ENCODE data around the gene PCSK7. TPM values are rescaled to one million over a fixed set of nuclear protein-coding genes. Genes with fewer than 3 reads are reported as not detected.

The PCSK7 gene
- total RNA-seq, 2 donors from 2014 or later: 25.3 to 32.8 TPM

- TF ChIP-seq CTCF (IDR thresholded peaks at IDR 0.05): no peak
- H3K9me3 ChIP-seq: no peaks in the 10 kb centered on the region
- no peak overlapping the region for H3K4me3 ChIP-seq
- no peaks in the 10 kb centered on the region for H3K27me3 ChIP-seq
- H3K27ac ChIP-seq: peak overlapping the region; percentile 84 to 95
- H3K4me1 ChIP-seq: peaks cover 0 to 68% of the 10 kb centered on the region in 2 donors
- no peak for DNase-seq (ENCODE audit: low spot score)
- H3K36me3 ChIP-seq: peaks cover 39% of the 10 kb centered on the region
Observed at GRCh38 chr11:117219995-117220394, 11.9 kb downstream of the PCSK7 start.

GRCh38 chr11:117219455-117219854 lies 12.4 kb downstream of the PCSK7 start:
- Histone ChIP-seq H3K27ac (peak overlapping the region; percentile 84 to 95), H3K36me3 (peaks cover 42% of the 10 kb centered on the region), H3K4me1 (peaks cover 0 to 68% of the 10 kb centered on the region in 2 donors), H3K4me3 (no peak overlapping the region), H3K9me3 (no peaks in the 10 kb centered on the region), H3K27me3 (no peaks in the 10 kb centered on the region)
- TF ChIP-seq CTCF (IDR thresholded peaks at IDR 0.05): no peak
- DNase-seq (ENCODE audit: low spot score): no peak

GRCh38 chr11:117219001-117219400 lies 12.9 kb downstream of the PCSK7 start:
- no peaks in the 10 kb centered on the region for H3K9me3 ChIP-seq
- no peaks in the 10 kb centered on the region for H3K27me3 ChIP-seq
- DNase-seq (ENCODE audit: low spot score): no peak
- H3K27ac ChIP-seq: peak overlapping the region; percentile 84 to 95
- peaks cover 42% of the 10 kb centered on the region for H3K36me3 ChIP-seq
- no peak overlapping the region for H3K4me3 ChIP-seq
- no peak for TF ChIP-seq CTCF (IDR thresholded peaks at IDR 0.05)
- H3K4me1 ChIP-seq: peaks cover 0 to 68% of the 10 kb centered on the region in 2 donors

GRCh38 chr11:117218133-117218915 lies 13.5 kb downstream of the PCSK7 start:
- Histone ChIP-seq H3K36me3 (peaks cover 37% of the 10 kb centered on the region), H3K9me3 (no peaks in the 10 kb centered on the region), H3K27ac (peak overlapping the region; percentile 84 to 95), H3K4me1 (peaks cover 0 to 68% of the 10 kb centered on the region in 2 donors), H3K27me3 (no peaks in the 10 kb centered on the region), H3K4me3 (no peak overlapping the region)
- DNase-seq (ENCODE audit: low spot score): no peak
- no peak for TF ChIP-seq CTCF (IDR thresholded peaks at IDR 0.05)

- Histone ChIP-seq H3K27me3 (no peaks in the 10 kb centered on the region), H3K27ac (peak overlapping the region; percentile 84 to 95), H3K9me3 (no peaks in the 10 kb centered on the region), H3K36me3 (peaks cover 30% of the 10 kb centered on the region), H3K4me3 (no peak overlapping the region), H3K4me1 (peaks cover 0 to 62% of the 10 kb centered on the region in 2 donors)
- DNase-seq (ENCODE audit: low spot score): no peak
- no peak for TF ChIP-seq CTCF (IDR thresholded peaks at IDR 0.05)
Observed at GRCh38 chr11:117217141-117218084, 14.5 kb downstream of the PCSK7 start.

Measured in right atrium auricular region (tissue), 2 donors.